Measurements from ENCODE around the gene PHACTR2.

The PHACTR2 gene

GRCh38 chr6:143675946-143676345 is 1.8 kb upstream of the PHACTR2 start:
- no peak for DNase-seq

GRCh38 chr6:143676437-143677045 is 1.2 kb upstream of the PHACTR2 start:
- no peak for DNase-seq

- DNase-seq, result no peak
These were observed 231 bp upstream of the PHACTR2 start for GRCh38 chr6:143677577-143677890.

DNA sequence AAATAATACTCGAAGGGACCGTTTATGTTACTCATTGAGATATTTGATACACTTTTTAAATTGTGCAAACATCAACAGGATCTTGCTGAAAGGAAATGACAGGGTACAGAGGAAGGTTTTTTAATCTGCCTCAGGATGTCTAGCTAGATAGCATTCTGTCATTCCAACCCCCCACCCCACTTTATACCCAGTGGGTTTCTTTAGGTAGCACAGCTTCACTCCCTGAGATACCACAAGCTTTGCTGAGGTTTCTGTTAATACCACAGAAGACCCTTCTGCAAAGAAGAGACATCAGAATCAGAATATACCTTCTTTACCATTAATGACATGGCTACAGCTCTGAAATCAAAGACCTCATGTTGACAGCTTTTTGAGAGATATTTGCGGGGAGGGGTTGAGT is 1.3 kb downstream of the PHACTR2 start:
- DNase-seq, result no peak

GRCh38 chr6:143680141-143680540 is 2.4 kb downstream of the PHACTR2 start:
- DNase-seq, result no peak

GRCh38 chr6:143682805-143683204 is 5.0 kb downstream of the PHACTR2 start:
- no peak for DNase-seq

DNA sequence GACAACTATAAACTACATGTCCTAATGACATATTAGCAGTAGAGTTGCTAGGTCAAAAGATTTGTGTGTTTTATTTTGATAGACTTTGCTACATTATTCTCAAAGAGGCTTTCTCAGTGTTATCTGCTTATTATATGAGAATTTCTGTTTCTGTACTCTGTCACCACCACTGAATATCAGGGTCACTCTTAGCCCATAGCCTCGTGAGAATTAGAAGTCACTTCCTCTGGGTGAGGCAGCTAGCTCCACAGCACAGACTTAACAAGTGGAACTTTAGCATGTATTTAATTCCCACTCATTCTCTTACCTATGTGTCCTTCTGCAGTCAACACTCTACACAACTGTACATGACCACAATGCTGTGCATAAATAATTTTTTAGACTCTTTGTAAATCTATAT is 6.7 kb downstream of the PHACTR2 start:
- DNase-seq, result no peak

GRCh38 chr6:143685653-143686052 is 7.9 kb downstream of the PHACTR2 start:
- DNase-seq, result no peak

DNA sequence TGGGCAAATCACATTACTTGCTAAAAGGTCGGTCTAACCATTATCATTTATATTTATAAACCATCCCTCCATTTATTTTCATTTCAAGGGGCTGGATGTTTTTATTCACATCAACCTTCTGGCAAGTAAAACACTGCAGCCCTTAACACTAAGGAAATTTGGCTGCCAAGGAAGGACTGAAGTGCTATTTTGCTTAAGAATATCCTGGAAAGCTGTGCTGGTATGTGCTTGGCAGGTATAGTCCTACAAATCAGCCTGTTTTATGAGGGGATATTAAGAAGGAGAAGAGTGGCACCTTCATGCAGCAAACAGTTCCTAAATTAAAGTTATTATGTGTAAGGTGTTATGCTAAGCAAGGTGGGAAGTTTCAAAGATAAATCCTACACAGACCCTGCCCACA is 9.8 kb downstream of the PHACTR2 start:
- no peak for DNase-seq

DNA sequence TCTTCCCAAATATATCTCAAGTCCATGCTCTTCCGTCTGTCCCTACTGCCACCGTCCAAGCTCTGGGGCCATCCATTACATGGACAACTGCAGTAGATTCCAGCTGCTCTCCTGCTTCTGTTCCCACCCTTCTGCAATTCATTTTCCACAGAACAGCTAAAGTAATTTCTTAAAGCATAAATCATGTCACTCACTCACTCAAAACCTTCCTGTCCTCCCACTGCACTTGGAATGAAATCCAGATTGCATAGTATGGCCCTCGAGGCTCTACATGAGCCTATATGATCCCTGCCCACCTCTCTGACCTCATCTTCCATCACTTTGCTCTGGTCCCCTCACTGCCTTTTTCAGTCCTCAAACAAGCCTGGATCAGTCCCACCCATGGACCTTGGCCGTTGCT is 10.9 kb downstream of the PHACTR2 start:
- no peak for DNase-seq

DNA sequence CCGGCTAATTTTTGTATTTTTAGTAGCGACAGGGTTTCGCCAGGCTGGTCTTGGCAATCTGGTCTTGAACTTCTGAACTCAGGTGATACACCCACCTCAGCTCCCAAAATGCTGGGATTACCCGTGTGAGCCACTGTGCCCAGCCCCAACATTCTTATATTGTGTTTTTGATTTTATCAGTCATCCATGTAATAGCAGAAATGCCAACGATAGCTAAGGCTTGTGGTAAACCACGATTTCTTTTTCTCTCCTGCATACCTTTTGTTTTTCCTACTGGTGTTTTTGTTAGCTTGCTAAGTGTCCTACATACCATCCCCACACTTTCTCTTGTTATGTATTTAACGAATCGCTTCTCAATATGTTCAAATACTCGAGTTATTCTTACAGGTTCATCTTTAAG is 12.1 kb downstream of the PHACTR2 start:
- no peak for DNase-seq

GRCh38 chr6:143691155-143691554 is 13.4 kb downstream of the PHACTR2 start:
- no peak for DNase-seq

- no peak for DNase-seq
These were observed 14.3 kb downstream of the PHACTR2 start for GRCh38 chr6:143691900-143692636.

DNA sequence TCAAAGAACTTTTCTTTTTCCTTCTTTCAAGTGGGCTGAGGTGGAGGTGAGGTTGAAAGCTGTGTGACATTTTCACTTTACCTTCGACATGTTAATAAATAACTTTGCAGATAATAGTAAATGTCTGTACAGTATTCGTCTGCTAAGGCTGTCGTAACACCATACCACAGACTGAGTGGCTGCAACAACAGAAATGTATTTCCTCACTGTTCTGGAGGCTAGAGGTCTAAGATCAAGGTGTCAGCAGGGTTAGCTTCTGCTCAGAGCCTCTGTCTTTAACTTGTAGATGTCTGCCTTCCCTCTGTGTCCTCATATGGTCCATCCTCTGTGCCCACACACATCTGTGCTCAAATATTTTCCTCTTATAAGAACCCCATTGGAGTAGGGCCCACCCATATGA is 14.9 kb downstream of the PHACTR2 start:
- DNase-seq, result no peak

GRCh38 chr6:143694013-143694412 is 16.2 kb downstream of the PHACTR2 start:
- no peak for DNase-seq

DNA sequence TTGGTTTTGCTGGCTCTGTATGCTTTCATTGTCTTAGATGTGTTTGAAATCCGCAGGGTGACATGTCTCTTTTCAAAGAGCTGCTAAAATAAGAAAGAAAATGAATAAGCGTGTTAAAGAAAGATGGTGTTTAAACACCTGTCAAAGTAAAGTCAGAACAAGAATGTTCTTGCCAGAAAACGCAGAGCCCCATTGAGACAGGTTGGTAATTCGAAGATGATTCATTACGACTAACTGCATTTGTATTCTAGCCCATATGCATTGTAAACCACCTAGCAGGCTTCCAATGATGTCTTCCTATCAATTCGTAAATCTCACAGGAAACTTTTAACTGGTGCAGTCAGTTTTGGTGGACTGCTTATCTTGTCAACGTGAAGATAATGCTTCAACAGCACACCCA is 16.8 kb downstream of the PHACTR2 start:
- DNase-seq, result no peak

DNA sequence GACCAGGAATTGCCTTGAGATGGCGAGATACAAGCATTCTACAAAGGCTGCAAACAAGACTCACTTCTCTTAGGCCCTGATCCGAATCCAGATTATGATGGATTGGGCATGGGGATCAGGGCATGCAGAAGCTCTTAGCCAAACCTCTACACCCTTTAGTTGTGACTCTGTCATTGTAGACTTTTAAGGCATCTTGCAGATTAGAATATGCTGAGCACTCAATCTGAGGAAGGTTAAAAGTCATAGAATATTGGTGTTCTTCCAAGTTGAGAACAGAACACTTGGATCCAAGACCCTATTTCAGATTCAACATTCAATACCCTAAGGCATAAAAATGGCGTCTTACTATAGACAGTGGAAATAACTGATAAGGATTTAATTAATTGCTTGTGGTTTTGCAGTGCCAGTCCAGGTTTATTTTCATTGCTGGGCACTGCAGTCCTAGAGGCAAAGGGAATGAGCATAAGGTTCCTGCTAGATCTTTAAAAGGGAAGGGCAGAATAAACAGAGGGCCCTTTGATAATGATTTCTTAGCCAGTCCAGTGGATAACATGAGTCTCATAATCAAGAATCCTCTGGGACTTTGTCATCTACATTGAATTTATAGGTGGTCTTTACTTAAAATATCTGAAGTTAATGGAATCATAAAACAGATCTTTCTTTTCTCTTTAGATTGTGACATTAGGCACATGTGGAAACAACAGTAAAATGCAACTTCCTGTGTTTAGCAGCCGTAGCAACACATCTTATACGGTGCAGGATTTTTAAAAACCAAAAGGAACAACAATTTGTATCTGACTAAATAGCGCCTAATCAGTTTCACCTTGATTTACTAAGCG is 17.6 kb downstream of the PHACTR2 start:
- DNase-seq, result no peak

DNA sequence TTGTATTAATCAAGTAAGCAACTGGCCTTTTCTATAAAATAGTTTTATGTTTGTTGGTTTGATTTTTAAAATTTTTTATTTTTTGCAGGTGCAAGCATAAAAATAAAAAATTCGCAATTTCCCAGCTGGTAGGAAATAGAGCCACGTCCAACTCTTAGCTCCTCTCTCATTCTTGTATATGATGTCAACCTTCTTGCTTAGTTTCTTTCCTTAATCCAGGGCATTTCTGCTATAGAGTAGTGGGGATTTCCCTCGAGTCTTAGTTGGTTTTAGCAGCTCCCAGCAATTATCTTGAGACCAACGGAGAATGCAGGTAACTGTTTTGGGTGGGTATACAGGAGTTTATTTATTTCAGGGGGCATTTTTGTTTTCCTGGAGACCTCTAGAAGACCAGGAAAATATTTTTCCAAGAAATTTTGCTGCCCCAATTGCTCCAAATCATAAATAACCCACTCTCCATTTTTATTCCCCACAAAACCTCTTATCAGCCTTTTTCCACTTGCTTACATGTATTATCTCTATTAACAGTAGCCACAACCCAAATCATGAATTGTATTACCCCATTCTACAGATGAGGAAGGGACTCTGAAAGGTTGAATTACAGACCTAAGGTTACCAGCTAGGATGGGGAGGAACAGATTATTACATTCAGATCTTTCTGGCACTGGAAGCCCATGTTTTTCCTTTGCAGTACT is 18.4 kb downstream of the PHACTR2 start:
- no peak for DNase-seq

GRCh38 chr6:143696664-143697000 is 18.9 kb downstream of the PHACTR2 start:
- no peak for DNase-seq

DNA sequence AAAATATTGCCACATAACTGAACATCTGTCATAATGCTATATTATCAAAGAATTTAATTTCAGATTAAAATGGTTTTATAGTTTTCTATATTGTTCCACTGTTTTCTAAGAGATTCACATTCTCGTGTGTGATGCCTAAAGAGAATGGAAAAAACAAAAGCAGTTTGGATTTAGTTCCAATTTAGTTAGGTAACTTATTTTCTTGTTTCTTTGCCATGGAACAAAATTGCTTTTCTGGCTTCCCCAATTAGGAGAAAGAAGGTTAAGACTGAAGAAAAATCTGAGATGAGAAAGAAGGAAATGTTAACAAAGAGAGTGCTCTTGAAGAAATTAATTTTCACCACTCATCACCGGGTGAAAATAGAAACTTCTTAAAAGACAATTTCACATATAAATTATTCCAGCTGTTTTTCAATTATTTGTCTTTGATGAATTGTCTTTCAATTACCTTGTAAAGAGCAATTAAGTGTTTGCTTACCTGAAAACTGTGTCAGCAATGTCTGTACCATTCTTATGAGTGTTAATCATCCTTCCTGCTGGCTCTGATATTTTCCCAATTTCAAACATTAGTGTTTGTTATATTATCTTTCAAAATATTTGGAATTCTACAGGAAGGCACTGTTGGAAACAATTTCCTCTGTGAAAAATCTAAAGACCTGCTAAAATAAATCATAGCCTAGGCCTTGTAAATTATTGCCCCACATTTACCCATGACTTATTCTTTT is 19.5 kb downstream of the PHACTR2 start:
- no peak for DNase-seq

GRCh38 chr6:143698329-143698728 is 20.6 kb downstream of the PHACTR2 start:
- DNase-seq, result no peak

DNA sequence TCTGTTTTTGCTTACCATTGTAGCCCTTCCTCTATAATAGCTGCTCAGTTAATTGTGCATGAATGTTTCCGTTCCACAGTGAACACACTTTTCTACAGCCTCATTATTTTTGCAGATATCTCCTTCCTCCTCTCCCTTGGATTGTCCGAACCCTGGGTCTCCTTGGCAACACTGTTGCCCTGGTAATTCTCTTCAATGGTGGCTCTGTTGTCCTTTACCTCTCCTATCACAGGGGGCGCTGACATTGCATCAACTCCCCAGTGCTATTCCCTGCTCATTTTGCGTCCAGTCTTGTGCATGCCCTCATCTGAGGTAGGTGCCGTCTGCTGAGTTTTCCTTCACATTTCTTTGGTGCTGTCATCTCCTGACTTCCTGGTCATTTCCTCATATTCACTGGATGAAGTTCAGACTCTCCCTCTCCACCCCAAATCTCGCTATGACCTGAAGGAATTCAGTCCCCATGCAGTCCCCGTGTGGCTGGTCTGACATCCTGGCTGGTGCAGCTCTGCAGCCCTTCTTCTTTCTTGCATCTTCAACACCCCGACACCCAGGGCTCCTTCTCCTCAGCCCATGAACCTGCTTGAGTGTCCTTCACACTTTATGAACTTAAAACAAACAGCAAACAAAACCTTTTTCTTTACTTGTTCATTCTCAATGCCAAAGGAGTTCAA is 21.1 kb downstream of the PHACTR2 start:
- DNase-seq, result no peak
